Activated CD4-positive, alpha-beta T cell treated with anti-CD3 and anti-CD28 coated beads for 36 hours (primary cell): ENCODE data around the gene AP5Z1. TPM values are rescaled to one million over a fixed set of nuclear protein-coding genes. Genes with fewer than 3 reads are reported as not detected.

Source experiments
- ATAC-seq: fragments of 200-7000 bp; cut with Tn5 transposase; one replicate; pipeline ENCODE4 v1.10.0; 2021; ENCODE audit warnings: mild to moderate bottlenecking, moderate library complexity
- CTCF ChIA-PET: fragments of 350-600 bp; sonication (Branson Sonifier 250); formaldehyde crosslinking; loops from one replicate; lab custom pipeline; 2021; ENCODE audit warnings: antibody characterized with exemption; lab: Charles Lee
- POLR2A ChIA-PET: fragments of 350-600 bp; sonication (Branson Sonifier 250); formaldehyde crosslinking; loops from one replicate; lab custom pipeline; 2021; ENCODE audit warnings: antibody characterized with exemption, inconsistent platforms; lab: Charles Lee
- DNase-seq: peaks from one replicate; pipeline ENCODE4 v3.0.0-alpha.2; 2020
- H3K27ac Mint-ChIP-seq: one replicate; pipeline ENCODE4 v1.8.0; 2021; ENCODE audit warnings: mixed read lengths
- H3K27me3 Mint-ChIP-seq: one replicate; pipeline ENCODE4 v1.8.0; 2021; ENCODE audit warnings: mixed read lengths
- H3K36me3 Mint-ChIP-seq: one replicate; pipeline ENCODE4 v1.8.0; 2021; ENCODE audit warnings: low read depth, mixed read lengths
- H3K4me1 Mint-ChIP-seq: one replicate; pipeline ENCODE4 v1.8.0; 2021; ENCODE audit warnings: mixed read lengths
- H3K4me3 Mint-ChIP-seq: one replicate; pipeline ENCODE4 v1.8.0; 2021; ENCODE audit warnings: mild to moderate bottlenecking, moderate library complexity, mixed read lengths
- H3K9me3 Mint-ChIP-seq: one replicate; pipeline ENCODE4 v1.8.0; 2021; ENCODE audit warnings: low read depth, mixed read lengths
- intact Hi-C, 2 experiments: fragments of 100-400 bp; cut with DNase I in 1 of 2; cut with micrococcal nuclease in 1 of 2; formaldehyde crosslinking; loops; one replicate each; pipeline versions ENCODE4 v1.14.2 to v1.15.1; 2022 to 2024; cut with DNase I, micrococcal nuclease
- total RNA-seq, 2 experiments: library from RNA; stranded (reverse); gene quantifications; one replicate each; pipeline ENCODE4 v1.2.3, GENCODE V29; 2021

AP5Z1 gene
- total RNA-seq, 2 experiments from 2014 or later = 21.0 to 26.4 TPM

- intact Hi-C loops = no loop called here
- Mint-ChIP-seq H3K27me3 (peaks cover 24% of the 10 kb centered on the region), H3K27ac (no peak overlapping the region), H3K4me3 (no peak overlapping the region), H3K4me1 (no peaks in the 10 kb centered on the region), H3K36me3 (no peaks in the 10 kb centered on the region), H3K9me3 (no peaks in the 10 kb centered on the region)
- POLR2A ChIA-PET = no interaction called here
- ATAC-seq (no peak), DNase-seq (no peak)
- CTCF ChIA-PET = no interaction called here
These were observed 41.9 kb downstream of the AP5Z1 start for GRCh38 chr7:4817178-4817901.

GRCh38 chr7:4818000-4818794 is 42.8 kb downstream of the AP5Z1 start:
- ATAC-seq = no peak
- Mint-ChIP-seq H3K36me3 (no peaks in the 10 kb centered on the region), H3K27ac (no peak overlapping the region), H3K4me1 (no peaks in the 10 kb centered on the region), H3K9me3 (no peaks in the 10 kb centered on the region), H3K4me3 (no peak overlapping the region), H3K27me3 (peaks cover 18% of the 10 kb centered on the region)
- POLR2A ChIA-PET = no interaction called here
- CTCF ChIA-PET = interaction anchor here (0.6 kb wide), 1 partner anchor 1792 kb away, joined by 3 read pairs; no protein-coding TSS in a partner anchor
- no peak for DNase-seq
- intact Hi-C loops = no loop called here

GRCh38 chr7:4819560-4820404 is 44.4 kb downstream of the AP5Z1 start:
- intact Hi-C loops = no loop called here
- DNase-seq = no peak
- ATAC-seq = no peak
- Mint-ChIP-seq H3K4me3 (no peak overlapping the region), H3K4me1 (no peaks in the 10 kb centered on the region), H3K27me3 (peaks cover 6% of the 10 kb centered on the region), H3K9me3 (no peaks in the 10 kb centered on the region), H3K27ac (no peak overlapping the region), H3K36me3 (no peaks in the 10 kb centered on the region)
- POLR2A ChIA-PET = no interaction called here
- CTCF ChIA-PET = no interaction called here

- Mint-ChIP-seq H3K9me3 (no peaks in the 10 kb centered on the region), H3K27me3 (peaks cover 5% of the 10 kb centered on the region)
- intact Hi-C loops = no loop called here
These were observed 45.1 kb downstream of the AP5Z1 start for GRCh38 chr7:4820405-4820966.

GRCh38 chr7:4820967-4821471 is 45.6 kb downstream of the AP5Z1 start:
- intact Hi-C loops = no loop called here
- Mint-ChIP-seq H3K36me3 (no peaks in the 10 kb centered on the region), H3K4me1 (no peaks in the 10 kb centered on the region), H3K27me3 (peaks cover 5% of the 10 kb centered on the region), H3K4me3 (no peak overlapping the region), H3K27ac (no peak overlapping the region), H3K9me3 (no peaks in the 10 kb centered on the region)
- ChIA-PET CTCF (interaction anchor here (0.7 kb wide), 1 partner anchor 1003 kb away, joined by 3 read pairs; no protein-coding TSS in a partner anchor), POLR2A (no interaction called here)
- DNase-seq (no peak), ATAC-seq (no peak)

More at GRCh38 chr7:4820405-4820966, 45.1 kb downstream of the AP5Z1 start:
- POLR2A ChIA-PET = no interaction called here
- H3K27ac Mint-ChIP-seq = no peak overlapping the region
- H3K4me3 Mint-ChIP-seq = no peak overlapping the region
- no peak for DNase-seq
- H3K36me3 Mint-ChIP-seq = no peaks in the 10 kb centered on the region
- CTCF ChIA-PET = no interaction called here
- no peaks in the 10 kb centered on the region for H3K4me1 Mint-ChIP-seq
- ATAC-seq = no peak

- no peak overlapping the region for H3K27ac Mint-ChIP-seq
- no peaks in the 10 kb centered on the region for H3K36me3 Mint-ChIP-seq
- POLR2A ChIA-PET = no interaction called here
- intact Hi-C loops = no loop called here
- DNase-seq (no peak), ATAC-seq (no peak)
- peaks cover 3% of the 10 kb centered on the region for H3K27me3 Mint-ChIP-seq
- H3K4me3 Mint-ChIP-seq = no peak overlapping the region
- H3K4me1 Mint-ChIP-seq = no peaks in the 10 kb centered on the region
- no peaks in the 10 kb centered on the region for H3K9me3 Mint-ChIP-seq
- CTCF ChIA-PET = no interaction called here
These were observed 47.3 kb downstream of the AP5Z1 start for GRCh38 chr7:4822677-4823076.

GRCh38 chr7:4823441-4824119 is 48.2 kb downstream of the AP5Z1 start:
- CTCF ChIA-PET = interaction anchor here (0.7 kb wide), 1 partner anchor 73 kb away, joined by 3 read pairs; no protein-coding TSS in a partner anchor
- Mint-ChIP-seq H3K27me3 (peaks cover 3% of the 10 kb centered on the region), H3K36me3 (no peaks in the 10 kb centered on the region)

GRCh38 chr7:4824120-4824775 is 48.8 kb downstream of the AP5Z1 start:
- CTCF ChIA-PET = interaction anchor here (0.7 kb wide), 1 partner anchor 74 kb away, joined by 3 read pairs; no protein-coding TSS in a partner anchor
- Mint-ChIP-seq H3K9me3 (no peaks in the 10 kb centered on the region), H3K27me3 (peaks cover 3% of the 10 kb centered on the region), H3K4me3 (no peak overlapping the region), H3K4me1 (no peaks in the 10 kb centered on the region), H3K36me3 (no peaks in the 10 kb centered on the region), H3K27ac (no peak overlapping the region)
- DNase-seq = no peak
- ATAC-seq = no peak
- intact Hi-C loops = no loop called here
- POLR2A ChIA-PET = no interaction called here

More at GRCh38 chr7:4823441-4824119, 48.2 kb downstream of the AP5Z1 start:
- Mint-ChIP-seq H3K4me3 (no peak overlapping the region), H3K27ac (no peak overlapping the region), H3K9me3 (no peaks in the 10 kb centered on the region), H3K4me1 (no peaks in the 10 kb centered on the region)
- ATAC-seq (no peak), DNase-seq (no peak)
- POLR2A ChIA-PET = no interaction called here
- intact Hi-C loops = no loop called here

- H3K9me3 Mint-ChIP-seq = no peaks in the 10 kb centered on the region
- DNase-seq (no peak), ATAC-seq (no peak)
- H3K36me3 Mint-ChIP-seq = no peaks in the 10 kb centered on the region
- intact Hi-C loops = no loop called here
- no peak overlapping the region for H3K27ac Mint-ChIP-seq
- POLR2A ChIA-PET = no interaction called here
- no peaks in the 10 kb centered on the region for H3K27me3 Mint-ChIP-seq
- CTCF ChIA-PET = interaction anchor here (0.5 kb wide), 1 partner anchor 100 kb away, joined by 3 read pairs; no protein-coding TSS in a partner anchor
- no peaks in the 10 kb centered on the region for H3K4me1 Mint-ChIP-seq
- no peak overlapping the region for H3K4me3 Mint-ChIP-seq
These were observed 49.7 kb downstream of the AP5Z1 start for GRCh38 chr7:4825081-4825480.

- CTCF ChIA-PET = interaction anchor here (0.7 to 2.3 kb wide), 3 partner anchors 19 to 258 kb away, joined by 3 to 8 read pairs (median 3); no protein-coding TSS in a partner anchor
- intact Hi-C loops = no loop called here
These were observed 53.4 kb downstream of the AP5Z1 start for GRCh38 chr7:4828720-4829383.

More at GRCh38 chr7:4828720-4829383, 53.4 kb downstream of the AP5Z1 start:
- DNase-seq = no peak
- Mint-ChIP-seq H3K27ac (no peak overlapping the region), H3K27me3 (no peaks in the 10 kb centered on the region), H3K4me3 (no peak overlapping the region), H3K36me3 (no peaks in the 10 kb centered on the region), H3K4me1 (peaks cover 2% of the 10 kb centered on the region), H3K9me3 (no peaks in the 10 kb centered on the region)
- POLR2A ChIA-PET = no interaction called here
- ATAC-seq = no peak
